ENCODE data around the gene ANKRD6. TPM values are rescaled to one million over a fixed set of nuclear protein-coding genes. Genes with fewer than 3 reads are reported as not detected.

ANKRD6 gene
- total RNA-seq, 1 donor from 2014 or later, result 10.0 TPM

- Histone ChIP-seq H3K4me3 (ENCODE audit: low read depth, low read length) (no peak overlapping the region), H3K27me3 (ENCODE audit: control insufficient read depth, insufficient read depth, low read length) (no peaks in the 10 kb centered on the region), H3K36me3 (ENCODE audit: control insufficient read depth, insufficient read depth, low read length) (no peaks in the 10 kb centered on the region)
- no peak for DNase-seq (ENCODE audit: low read depth)
- no peak for TF ChIP-seq CTCF (IDR thresholded peaks at IDR 0.05; ENCODE audit: insufficient read depth, low read length, poor library complexity, severe bottlenecking)
Measured at GRCh38 chr6:89415185-89415584, 17.8 kb upstream of the ANKRD6 start.

GRCh38 chr6:89416796-89417195, 16.2 kb upstream of the ANKRD6 start:
- Histone ChIP-seq H3K36me3 (ENCODE audit: control insufficient read depth, insufficient read depth, low read length) (no peaks in the 10 kb centered on the region), H3K27me3 (ENCODE audit: control insufficient read depth, insufficient read depth, low read length) (no peaks in the 10 kb centered on the region), H3K4me3 (ENCODE audit: low read depth, low read length) (no peak overlapping the region)
- TF ChIP-seq CTCF (IDR thresholded peaks at IDR 0.05; ENCODE audit: insufficient read depth, low read length, poor library complexity, severe bottlenecking), result no peak
- DNase-seq (ENCODE audit: low read depth), result no peak

- no peak for DNase-seq (ENCODE audit: low read depth)
Measured at GRCh38 chr6:89430201-89430962, 2.6 kb upstream of the ANKRD6 start.

GRCh38 chr6:89433252-89434149, 549 bp downstream of the ANKRD6 start:
- H3K36me3 ChIP-seq (ENCODE audit: control insufficient read depth, insufficient read depth, low read length), result no peaks in the 10 kb centered on the region
- H3K4me3 ChIP-seq (ENCODE audit: low read depth, low read length), result peak overlapping the region; percentile 59
- no peak for TF ChIP-seq CTCF (IDR thresholded peaks at IDR 0.05; ENCODE audit: insufficient read depth, low read length, poor library complexity, severe bottlenecking)
- no peak for DNase-seq (ENCODE audit: low read depth)
- no peaks in the 10 kb centered on the region for H3K27me3 ChIP-seq (ENCODE audit: control insufficient read depth, insufficient read depth, low read length)

More at GRCh38 chr6:89430201-89430962, 2.6 kb upstream of the ANKRD6 start:
- Histone ChIP-seq H3K4me3 (ENCODE audit: low read depth, low read length) (no peak overlapping the region), H3K27me3 (ENCODE audit: control insufficient read depth, insufficient read depth, low read length) (no peaks in the 10 kb centered on the region), H3K36me3 (ENCODE audit: control insufficient read depth, insufficient read depth, low read length) (no peaks in the 10 kb centered on the region)
- no peak for TF ChIP-seq CTCF (IDR thresholded peaks at IDR 0.05; ENCODE audit: insufficient read depth, low read length, poor library complexity, severe bottlenecking)

- no peak overlapping the region for H3K4me3 ChIP-seq (ENCODE audit: low read depth, low read length)
- no peaks in the 10 kb centered on the region for H3K27me3 ChIP-seq (ENCODE audit: control insufficient read depth, insufficient read depth, low read length)
- no peak for TF ChIP-seq CTCF (IDR thresholded peaks at IDR 0.05; ENCODE audit: insufficient read depth, low read length, poor library complexity, severe bottlenecking)
- no peaks in the 10 kb centered on the region for H3K36me3 ChIP-seq (ENCODE audit: control insufficient read depth, insufficient read depth, low read length)
- no peak for DNase-seq (ENCODE audit: low read depth)
Measured at GRCh38 chr6:89434150-89434499, 1.2 kb downstream of the ANKRD6 start.

Measured in kidney epithelial cell (primary cell).